GM19438 (cell line): Measurements from ENCODE around the gene KRTAP10-2.
"Not testable (repeated sequence)": the region's sequence is repeated elsewhere in the genome, so short reads cannot be mapped to it uniquely, and the experiment has no call there.

Experiments used
- ATAC-seq: cut with Tn5 transposase; IDR thresholded peaks from one replicate; pipeline ENCODE4 v1.9.1; 2021; ENCODE audit warnings: low read depth; ENCODE audit not compliant: unreplicated experiment

KRTAP10-2 gene, protein sequence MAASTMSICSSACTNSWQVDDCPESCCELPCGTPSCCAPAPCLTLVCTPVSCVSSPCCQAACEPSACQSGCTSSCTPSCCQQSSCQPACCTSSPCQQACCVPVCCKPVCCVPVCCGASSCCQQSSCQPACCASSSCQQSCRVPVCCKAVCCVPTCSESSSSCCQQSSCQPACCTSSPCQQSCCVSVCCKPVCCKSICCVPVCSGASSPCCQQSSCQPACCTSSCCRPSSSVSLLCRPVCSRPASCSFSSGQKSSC

GRCh38 chr21:44551340-44551961 lies at the start of gene KRTAP10-2:
KRTAP10-2 (minus strand) TSS chr21:44551505; CDS start chr21:44551458, 47 bp downstream.
- ATAC-seq = no peak

DNA sequence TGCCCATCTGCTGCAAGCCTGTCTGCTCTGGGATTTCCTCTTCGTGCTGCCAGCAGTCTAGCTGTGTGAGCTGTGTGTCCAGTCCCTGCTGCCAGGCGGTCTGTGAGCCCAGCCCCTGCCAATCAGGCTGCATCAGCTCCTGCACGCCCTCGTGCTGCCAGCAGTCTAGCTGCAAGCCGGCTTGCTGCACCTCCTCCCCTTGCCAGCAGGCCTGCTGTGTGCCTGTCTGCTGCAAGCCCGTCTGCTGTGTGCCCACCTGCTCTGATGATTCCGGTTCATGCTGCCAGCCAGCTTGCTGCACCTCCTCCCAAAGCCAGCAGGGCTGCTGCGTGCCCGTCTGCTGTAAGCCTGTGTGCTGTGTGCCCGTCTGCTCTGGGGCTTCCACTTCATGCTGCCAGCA lies 49.8 kb upstream of the KRTAP10-2 start:
- not testable (repeated sequence) for ATAC-seq

DNA sequence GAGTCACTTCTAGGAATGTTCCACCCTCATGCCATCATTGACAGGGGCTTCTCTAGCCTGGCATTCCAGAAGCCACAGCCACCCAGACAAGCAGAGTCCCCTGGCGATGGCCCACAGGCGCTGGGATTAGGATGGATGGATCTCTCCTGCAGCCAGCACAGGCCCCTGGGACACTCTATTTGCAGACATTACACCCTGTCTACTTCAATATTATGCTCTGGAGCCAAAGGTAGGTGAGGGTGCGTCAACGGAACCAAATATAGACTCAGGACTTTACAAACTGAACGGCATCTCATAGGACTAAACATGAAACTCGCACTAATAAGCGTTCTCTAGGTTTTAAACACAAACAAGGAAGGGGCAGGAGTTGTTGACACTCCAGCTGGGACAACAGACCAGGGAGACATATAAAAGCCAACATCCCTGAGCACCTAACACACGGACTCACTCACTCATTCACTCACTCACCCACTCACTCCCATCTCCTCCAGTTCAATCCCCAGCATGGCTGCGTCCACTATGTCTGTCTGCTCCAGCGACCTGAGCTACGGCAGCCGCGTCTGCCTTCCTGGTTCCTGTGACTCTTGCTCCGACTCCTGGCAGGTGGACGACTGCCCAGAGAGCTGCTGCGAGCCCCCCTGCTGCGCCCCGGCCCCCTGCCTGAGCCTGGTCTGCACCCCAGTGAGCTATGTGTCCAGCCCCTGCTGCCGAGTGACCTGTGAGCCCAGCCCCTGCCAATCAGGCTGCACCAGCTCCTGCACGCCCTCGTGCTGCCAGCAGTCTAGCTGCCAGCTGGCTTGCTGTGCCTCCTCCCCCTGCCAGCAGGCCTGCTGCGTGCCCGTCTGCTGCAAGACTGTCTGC lies 49.0 kb upstream of the KRTAP10-2 start, which contains the start of gene KRTAP10-7:
Gene KRTAP10-7, plus strand, starts transcription at position 480 of the 861 bp plus-strand sequence. Its CDS starts 25 bp downstream, at position 505.
- ATAC-seq = not testable (repeated sequence)

GRCh38 chr21:44599264-44600029 lies 48.1 kb upstream of the KRTAP10-2 start:
- ATAC-seq = no peak

DNA sequence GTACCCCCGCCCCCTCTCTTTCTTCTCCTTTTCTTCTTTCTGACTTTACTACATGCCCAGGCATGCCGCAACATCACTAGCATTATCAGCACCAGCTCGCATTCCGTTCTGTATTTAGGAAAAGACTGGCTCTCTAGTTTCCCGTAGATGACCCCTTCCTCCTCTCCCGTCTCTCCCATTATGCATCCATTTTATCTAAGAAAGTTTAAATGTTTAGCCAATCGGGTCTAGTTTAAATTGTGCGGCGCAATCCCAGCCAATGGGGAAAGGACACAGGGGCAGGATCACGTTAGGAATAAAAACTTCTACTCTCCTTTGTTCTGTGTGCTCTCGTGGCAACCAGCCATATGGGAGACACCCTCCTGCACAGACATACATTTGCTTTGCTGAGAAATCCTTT lies 46.8 kb upstream of the KRTAP10-2 start:
- ATAC-seq = no peak

DNA sequence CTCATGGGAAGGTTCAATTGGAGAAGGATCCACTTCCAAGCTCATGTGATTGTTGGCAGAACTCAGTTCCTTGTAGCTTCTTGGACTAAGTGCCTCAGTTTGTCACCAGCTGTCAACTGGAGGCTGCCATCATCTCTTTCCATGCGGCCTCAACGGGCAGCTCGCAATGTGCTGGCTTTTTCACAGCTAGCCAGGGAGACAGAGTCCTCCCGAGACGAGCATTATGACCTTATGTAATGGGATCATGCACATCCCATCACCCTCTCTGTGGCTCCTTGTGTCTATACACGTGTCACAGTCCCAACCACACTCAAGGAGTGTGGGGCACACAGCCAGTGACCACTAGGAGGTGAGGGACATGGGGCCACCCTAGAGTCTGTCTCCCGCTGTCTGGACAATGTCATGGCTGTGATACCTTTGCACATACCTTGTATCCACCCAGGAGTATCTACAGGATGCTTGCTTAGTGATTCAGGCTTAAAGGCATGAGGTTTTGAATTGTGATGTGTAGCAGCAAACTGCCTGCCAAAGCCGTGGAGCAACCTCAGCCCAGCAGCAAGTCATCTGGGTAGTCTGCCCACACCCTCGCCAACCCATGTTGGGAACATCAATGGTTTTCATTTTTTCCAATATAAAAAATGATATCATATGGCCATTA lies 44.9 kb upstream of the KRTAP10-2 start:
- ATAC-seq = no peak

DNA sequence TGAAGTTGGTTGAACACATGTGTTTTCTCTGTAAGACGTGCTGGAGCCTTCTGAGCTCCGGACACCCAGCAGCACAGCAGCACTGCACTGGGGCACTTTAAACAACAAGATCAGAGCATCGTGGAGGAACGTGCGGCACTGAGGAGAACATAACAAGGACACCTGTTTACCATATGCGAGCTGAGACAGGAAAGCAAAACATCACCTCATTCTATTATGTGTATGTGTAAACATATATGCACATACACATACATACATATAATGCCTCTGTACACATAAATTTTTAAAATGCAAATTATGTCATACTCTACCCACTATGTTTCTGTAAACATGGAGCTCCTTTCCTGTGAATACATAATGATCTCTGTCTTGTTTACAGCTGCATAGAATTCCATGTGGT lies 44.2 kb upstream of the KRTAP10-2 start:
- no peak for ATAC-seq

DNA sequence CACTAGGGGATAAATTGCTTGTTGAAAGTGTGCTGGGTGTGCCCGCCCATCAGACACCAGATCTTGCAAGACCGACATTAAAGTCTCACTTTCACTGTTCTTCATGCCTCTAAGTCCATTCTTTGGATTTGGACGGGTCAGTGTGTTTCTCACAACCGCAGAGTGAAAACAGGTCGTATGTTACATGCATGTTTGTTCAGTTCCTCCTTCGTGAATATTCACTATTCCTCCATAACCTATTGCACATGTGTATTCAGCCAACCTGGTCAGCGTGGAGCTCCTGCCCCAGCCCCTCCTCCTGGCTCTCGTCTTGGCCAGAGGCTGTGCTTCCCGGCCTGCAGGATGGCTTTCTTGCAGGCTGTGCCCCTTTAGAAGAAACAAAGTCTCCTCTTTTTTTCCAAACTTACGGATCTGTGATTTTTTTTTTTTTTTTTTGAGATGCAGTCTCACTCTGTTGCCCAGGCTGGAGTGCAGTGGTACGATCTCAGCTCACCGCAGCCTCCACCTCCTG lies 43.2 kb upstream of the KRTAP10-2 start:
- no peak for ATAC-seq

GRCh38 chr21:44593598-44594405 lies 42.5 kb upstream of the KRTAP10-2 start:
- no peak for ATAC-seq

GRCh38 chr21:44592446-44593311 lies 41.4 kb upstream of the KRTAP10-2 start, which contains the start of gene KRTAP10-6:
KRTAP10-6 (minus strand) TSS chr21:44592505; CDS start chr21:44592484, 21 bp downstream.
- ATAC-seq = no peak

DNA sequence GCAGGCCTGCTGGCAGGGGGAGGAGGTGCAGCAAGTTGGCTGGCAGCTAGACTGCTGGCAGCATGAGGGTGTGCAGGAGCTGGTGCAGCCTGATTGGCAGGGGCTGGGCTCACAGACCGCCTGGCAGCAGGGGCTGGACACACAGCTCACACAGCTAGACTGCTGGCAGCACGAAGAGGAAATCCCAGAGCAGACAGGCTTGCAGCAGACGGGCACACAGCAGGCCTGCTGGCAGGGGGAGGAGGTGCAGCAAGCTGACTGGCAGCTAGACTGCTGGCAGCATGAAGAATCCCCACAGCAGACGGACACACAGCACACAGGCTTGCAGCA lies 40.5 kb upstream of the KRTAP10-2 start:
- ATAC-seq = not testable (repeated sequence)

DNA sequence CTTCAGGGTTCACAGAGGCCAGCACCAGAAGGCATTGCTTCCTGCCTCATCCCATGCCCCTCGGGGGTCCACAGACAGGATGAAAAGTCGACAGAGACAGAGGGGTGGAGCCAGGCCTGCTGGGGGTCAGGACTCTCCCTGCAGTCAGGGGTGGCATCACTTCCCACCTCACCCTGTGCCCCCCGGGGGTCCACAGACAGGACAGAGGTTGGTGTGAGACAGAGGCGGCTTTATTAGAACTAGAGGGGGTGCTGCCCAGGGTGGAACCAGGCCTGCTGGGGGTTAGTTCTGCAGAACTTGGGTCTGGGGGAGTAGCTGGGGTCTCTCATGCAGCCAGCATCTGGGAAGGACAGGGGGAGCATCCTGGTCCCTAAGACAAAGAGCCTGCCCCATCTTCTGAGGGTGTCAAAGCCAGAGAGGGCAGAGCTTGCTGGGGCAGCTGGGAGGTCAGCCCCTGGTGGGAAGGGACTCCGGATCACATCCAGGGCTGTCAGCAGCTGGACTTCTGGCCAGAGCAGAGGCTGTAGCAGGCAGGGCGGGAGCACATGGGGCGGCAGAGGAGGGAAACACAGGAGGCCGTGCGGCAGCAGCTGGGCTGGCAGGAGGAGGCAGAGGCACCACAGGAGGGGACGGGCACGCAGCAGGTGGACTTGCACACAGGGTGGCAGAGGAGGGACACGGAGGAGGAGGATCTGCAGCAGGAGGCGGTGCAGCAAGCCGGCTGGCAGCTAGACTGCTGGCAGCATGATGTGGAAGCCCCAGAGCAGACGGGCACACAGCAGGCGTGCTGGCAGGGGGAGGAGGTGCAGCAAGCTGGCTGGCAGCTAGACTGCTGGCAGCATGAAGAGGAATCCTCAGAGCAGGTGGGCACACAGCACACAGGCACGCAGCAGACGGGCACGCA lies 39.8 kb upstream of the KRTAP10-2 start:
- not testable (repeated sequence) for ATAC-seq

- ATAC-seq = no peak
Measured at GRCh38 chr21:44590311-44590721, 39.0 kb upstream of the KRTAP10-2 start.

GRCh38 chr21:44589586-44590305 lies 38.4 kb upstream of the KRTAP10-2 start:
- no peak for ATAC-seq

DNA sequence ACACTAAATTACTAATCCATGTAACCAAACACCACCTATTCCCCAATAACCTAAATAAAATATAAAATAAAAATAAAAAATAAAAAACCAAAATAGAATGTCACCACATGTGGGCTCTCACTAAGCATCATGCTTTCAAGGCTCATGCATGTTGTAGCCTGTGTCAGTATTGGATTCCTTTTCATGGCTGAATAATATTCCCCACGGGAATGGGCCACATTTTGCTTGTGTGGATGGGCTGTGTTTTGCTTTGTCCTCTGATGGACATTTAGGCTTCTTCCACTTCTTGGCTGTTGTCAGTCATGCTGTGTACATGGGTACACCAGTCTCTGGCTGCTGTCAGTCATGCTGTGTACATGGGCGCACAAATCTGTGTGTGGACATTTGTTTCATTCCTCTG lies 37.8 kb upstream of the KRTAP10-2 start:
- no peak for ATAC-seq

DNA sequence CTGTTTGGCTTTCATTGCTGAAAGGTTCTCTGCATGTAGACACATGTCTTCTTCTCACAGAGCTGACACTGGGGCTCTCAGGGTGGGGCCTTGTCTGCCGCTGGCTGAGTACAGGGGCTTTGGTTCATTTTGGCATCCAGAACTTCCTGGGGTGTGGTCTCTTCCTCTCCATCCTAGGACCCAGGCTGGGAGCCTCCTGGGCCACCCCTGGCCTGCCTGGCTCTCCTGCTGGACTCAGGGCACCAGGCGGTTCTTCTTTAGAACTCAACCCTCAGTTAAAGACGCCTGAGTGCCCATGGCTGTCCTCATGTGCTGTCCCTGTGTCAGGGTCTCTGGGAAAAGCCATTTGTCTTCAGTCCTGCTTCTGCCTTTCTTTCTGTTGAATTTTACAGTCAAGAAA lies 34.6 kb upstream of the KRTAP10-2 start:
- ATAC-seq = no peak
